Caco-2 (cell line): ENCODE data around the gene SOCS4. TPM values are rescaled to one million over a fixed set of nuclear protein-coding genes. Genes with fewer than 3 reads are reported as not detected.
"Not testable (repeated sequence)": the region's sequence is repeated elsewhere in the genome, so short reads cannot be mapped to it uniquely, and the experiment has no call there.

Experiments used
- BruUV-seq: library from RNA; stranded (reverse); fragments of 400-500 nt; replicated peaks from 2 replicates; lab custom pipeline; 2021; lab: Mats Ljungman, UMichigan
- CTCF ChIA-PET: fragments of 300-600 bp; sonication (Branson Sonifier 250); formaldehyde crosslinking; loops from one replicate; lab custom pipeline; 2022; ENCODE audit warnings: antibody characterized with exemption; lab: Charles Lee
- POLR2A ChIA-PET: fragments of 300-600 bp; sonication (Branson Sonifier 250); formaldehyde crosslinking; loops from one replicate; lab custom pipeline; 2022; ENCODE audit warnings: antibody characterized with exemption; lab: Charles Lee
- DNase-seq, 2 experiments: peaks; one replicate each; pipeline versions ENCODE4 v3.0.0 to v3.0.0-alpha.2; 2020 to 2022
- H3K27me3 ChIP-seq: replicated peaks from 2 replicates; pipeline ENCODE4 v1.6.0; 2011; ENCODE audit warnings: low read length; ENCODE audit not compliant: control insufficient read depth, insufficient read depth
- H3K36me3 ChIP-seq: 2 replicates; pipeline ENCODE4 v1.5.1; 2011; ENCODE audit warnings: low read length; ENCODE audit not compliant: control insufficient read depth, insufficient read depth
- H3K4me1 ChIP-seq: fragments of 250-450 bp; sonication (Bioruptor Pico); 2 replicates; pipeline ENCODE4 v1.5.1; 2020; ENCODE audit warnings: mild to moderate bottlenecking
- H3K4me3 ChIP-seq: 2 replicates; pipeline ENCODE4 v1.5.1; 2011; ENCODE audit warnings: low read depth, mild to moderate bottlenecking, control low read depth, low read length
- H3K9me3 ChIP-seq: fragments of 250-450 bp; sonication (Bioruptor Pico); 2 replicates; pipeline ENCODE4 v1.5.1; 2020; ENCODE audit warnings: mild to moderate bottlenecking, moderate library complexity
- H3K27ac Mint-ChIP-seq: one replicate; pipeline ENCODE4 v1.8.0; 2022; ENCODE audit warnings: mixed read lengths; ENCODE audit not compliant: unreplicated experiment
- H3K27me3 Mint-ChIP-seq: one replicate; pipeline ENCODE4 v1.8.0; 2022; ENCODE audit warnings: mixed read lengths; ENCODE audit not compliant: insufficient read depth, unreplicated experiment
- H3K36me3 Mint-ChIP-seq: one replicate; pipeline ENCODE4 v1.8.0; 2022; ENCODE audit warnings: mild to moderate bottlenecking, mixed read lengths; ENCODE audit not compliant: insufficient read depth, unreplicated experiment
- H3K4me1 Mint-ChIP-seq: one replicate; pipeline ENCODE4 v1.8.0; 2022; ENCODE audit warnings: low read depth, mixed read lengths; ENCODE audit not compliant: unreplicated experiment
- H3K4me3 Mint-ChIP-seq: one replicate; pipeline ENCODE4 v1.8.0; 2022; ENCODE audit warnings: mild to moderate bottlenecking, moderate library complexity, mixed read lengths; ENCODE audit not compliant: unreplicated experiment
- H3K9me3 Mint-ChIP-seq: one replicate; pipeline ENCODE4 v1.8.0; 2022; ENCODE audit warnings: mixed read lengths; ENCODE audit not compliant: unreplicated experiment
- intact Hi-C: fragments of 100-400 bp; cut with micrococcal nuclease; formaldehyde crosslinking; loops from one replicate; pipeline ENCODE4 v1.10.0; 2022; ENCODE audit not compliant: unreplicated experiment
- total RNA-seq: library from RNA; stranded (reverse); gene quantifications from 2 replicates; pipeline ENCODE4 v1.2.3, GENCODE V29; 2022
- TF ChIP-seq, protein P1 (sequence below), 2 experiments: fragments of 200-600 bp in 1 of 2; IDR thresholded peaks; 1 replicate in 1 of 2; 2 replicates in 1 of 2; pipeline versions ENCODE4 v1.5.1 to v1.8.0; 2011 to 2022; ENCODE audit warnings: antibody characterized with exemption in 1 of 2, control low read depth in 1 of 2, inconsistent platforms in 1 of 2, low read depth in 1 of 2, low read length in 1 of 2, mild to moderate bottlenecking in 1 of 2, moderate library complexity in 1 of 2; ENCODE audit not compliant: insufficient read depth in 1 of 2, severe bottlenecking in 1 of 2, unreplicated experiment in 1 of 2

SOCS4 gene
- total RNA-seq, 1 experiment from 2014 or later: 24.8 TPM

GRCh38 chr14:55059333-55059732 is 32.3 kb downstream of the SOCS4 start:
- Histone ChIP-seq H3K9me3 (no peaks in the 10 kb centered on the region), H3K4me1 (no peaks in the 10 kb centered on the region), H3K4me3 (no peak overlapping the region), H3K27me3 (no peaks in the 10 kb centered on the region), H3K36me3 (no peaks in the 10 kb centered on the region; the same call in 1 of the 2 replicates)
- TF ChIP-seq, protein P1, sequence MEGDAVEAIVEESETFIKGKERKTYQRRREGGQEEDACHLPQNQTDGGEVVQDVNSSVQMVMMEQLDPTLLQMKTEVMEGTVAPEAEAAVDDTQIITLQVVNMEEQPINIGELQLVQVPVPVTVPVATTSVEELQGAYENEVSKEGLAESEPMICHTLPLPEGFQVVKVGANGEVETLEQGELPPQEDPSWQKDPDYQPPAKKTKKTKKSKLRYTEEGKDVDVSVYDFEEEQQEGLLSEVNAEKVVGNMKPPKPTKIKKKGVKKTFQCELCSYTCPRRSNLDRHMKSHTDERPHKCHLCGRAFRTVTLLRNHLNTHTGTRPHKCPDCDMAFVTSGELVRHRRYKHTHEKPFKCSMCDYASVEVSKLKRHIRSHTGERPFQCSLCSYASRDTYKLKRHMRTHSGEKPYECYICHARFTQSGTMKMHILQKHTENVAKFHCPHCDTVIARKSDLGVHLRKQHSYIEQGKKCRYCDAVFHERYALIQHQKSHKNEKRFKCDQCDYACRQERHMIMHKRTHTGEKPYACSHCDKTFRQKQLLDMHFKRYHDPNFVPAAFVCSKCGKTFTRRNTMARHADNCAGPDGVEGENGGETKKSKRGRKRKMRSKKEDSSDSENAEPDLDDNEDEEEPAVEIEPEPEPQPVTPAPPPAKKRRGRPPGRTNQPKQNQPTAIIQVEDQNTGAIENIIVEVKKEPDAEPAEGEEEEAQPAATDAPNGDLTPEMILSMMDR (IDR thresholded peaks at IDR 0.05; ENCODE audit: insufficient read depth in 1 of 2, low read depth in 1 of 2, low read length in 1 of 2, severe bottlenecking in 1 of 2, unreplicated experiment in 1 of 2): no peak
- intact Hi-C loops: no loop called here
- no peaks in the 10 kb centered on the region for H3K9me3 Mint-ChIP-seq
- H3K27ac Mint-ChIP-seq: no peak overlapping the region
- no peak overlapping the region for H3K4me3 Mint-ChIP-seq
- peaks cover 69% of the 10 kb centered on the region for H3K36me3 Mint-ChIP-seq
- DNase-seq: no peak
- CTCF ChIA-PET: interaction anchor here (1.7 kb wide), 1 partner anchor 8 kb away, joined by 3 read pairs; the partner anchor contains the start of gene MAPK1IP1L
- BruUV-seq: no TSS peak
- no peaks in the 10 kb centered on the region for H3K27me3 Mint-ChIP-seq
- peaks cover 5% of the 10 kb centered on the region for H3K4me1 Mint-ChIP-seq
- POLR2A ChIA-PET: interaction anchor here (0.7 kb wide), 1 partner anchor 25 kb away, joined by 13 read pairs; no protein-coding TSS in a partner anchor

GRCh38 chr14:55062517-55063351 is 35.7 kb downstream of the SOCS4 start:
- intact Hi-C loops: no loop called here
- H3K4me3 Mint-ChIP-seq: no peak overlapping the region
- CTCF ChIA-PET: interaction anchor here (0.6 kb wide), 1 partner anchor 1964 kb away, joined by 3 read pairs; no protein-coding TSS in a partner anchor
- H3K27ac Mint-ChIP-seq: no peak overlapping the region
- no peaks in the 10 kb centered on the region; the same call in 1 of the 2 replicates for H3K36me3 ChIP-seq
- POLR2A ChIA-PET: no interaction called here
- no peak for DNase-seq
- peaks cover 5% of the 10 kb centered on the region for H3K4me1 Mint-ChIP-seq
- no peak overlapping the region for H3K4me3 ChIP-seq
- H3K36me3 Mint-ChIP-seq: peaks cover 94% of the 10 kb centered on the region
- no TSS peak for BruUV-seq
- no peaks in the 10 kb centered on the region for H3K4me1 ChIP-seq
- no peaks in the 10 kb centered on the region for H3K27me3 Mint-ChIP-seq
- H3K9me3 Mint-ChIP-seq: no peaks in the 10 kb centered on the region
- H3K9me3 ChIP-seq: no peaks in the 10 kb centered on the region
- no peaks in the 10 kb centered on the region for H3K27me3 ChIP-seq
- TF ChIP-seq, protein P1 (IDR thresholded peaks at IDR 0.05; ENCODE audit: insufficient read depth in 1 of 2, low read depth in 1 of 2, low read length in 1 of 2, severe bottlenecking in 1 of 2, unreplicated experiment in 1 of 2): no peak

- H3K4me1 Mint-ChIP-seq, H3K9me3 ChIP-seq, DNase-seq, POLR2A ChIA-PET, H3K4me1 ChIP-seq, H3K27me3 ChIP-seq, H3K9me3 Mint-ChIP-seq, intact Hi-C loops, H3K4me3 ChIP-seq, H3K36me3 ChIP-seq, CTCF ChIA-PET, H3K4me3 Mint-ChIP-seq, H3K27ac Mint-ChIP-seq, H3K27me3 Mint-ChIP-seq: not testable (repeated sequence)
- peaks cover 86% of the 10 kb centered on the region for H3K36me3 Mint-ChIP-seq
- TSS peak; percentile 8 for BruUV-seq
Measured at GRCh38 chr14:55064896-55065295, 37.9 kb downstream of the SOCS4 start.
